Glutamatergic neuron (in vitro differentiated cells): Measurements from ENCODE around the gene LMF1. TPM values are rescaled to one million over a fixed set of nuclear protein-coding genes. Genes with fewer than 3 reads are reported as not detected.

Experiments
- DNase-seq: peaks from one replicate; pipeline ENCODE4 v3.0.0; 2022
- H3K27ac Mint-ChIP-seq: one replicate; pipeline ENCODE4 v1.8.0; 2020; ENCODE audit warnings: mild to moderate bottlenecking, mixed read lengths, inconsistent platforms; ENCODE audit not compliant: unreplicated experiment
- H3K27me3 Mint-ChIP-seq: one replicate; pipeline ENCODE4 v1.8.0; 2020; ENCODE audit warnings: mild to moderate bottlenecking, moderate library complexity, mixed read lengths, inconsistent platforms; ENCODE audit not compliant: unreplicated experiment
- H3K36me3 Mint-ChIP-seq: one replicate; pipeline ENCODE4 v1.8.0; 2020; ENCODE audit warnings: mild to moderate bottlenecking, mixed read lengths, inconsistent platforms; ENCODE audit not compliant: unreplicated experiment
- H3K4me1 Mint-ChIP-seq: one replicate; pipeline ENCODE4 v1.8.0; 2020; ENCODE audit warnings: mild to moderate bottlenecking, low read depth, mixed read lengths, inconsistent platforms; ENCODE audit not compliant: unreplicated experiment
- H3K4me3 Mint-ChIP-seq: one replicate; pipeline ENCODE4 v1.8.0; 2020; ENCODE audit warnings: mild to moderate bottlenecking, mixed read lengths, inconsistent platforms; ENCODE audit not compliant: unreplicated experiment
- H3K9me3 Mint-ChIP-seq: one replicate; pipeline ENCODE4 v1.8.0; 2020; ENCODE audit warnings: mild to moderate bottlenecking, moderate library complexity, mixed read lengths, inconsistent platforms; ENCODE audit not compliant: unreplicated experiment
- CTCF ChIP-seq: fragments of 200-600 bp; sonication (generic); IDR thresholded peaks from one replicate; pipeline ENCODE4 v1.5.0; 2021; ENCODE audit not compliant: partially characterized antibody, unreplicated experiment
- total RNA-seq: library from RNA; stranded (reverse); fragmentation: NEBNext Ultra II Directional; extraction: Animal tissue kit (Norgen Biotek cat#: 25700); gene quantifications from one replicate; pipeline ENCODE4 v1.2.1, GENCODE V29; 2021; ENCODE audit not compliant: unreplicated experiment

The LMF1 gene
- total RNA-seq, 1 donor from 2014 or later: 17.4 TPM

- TF ChIP-seq CTCF: no peak
- Mint-ChIP-seq H3K27me3 (peaks cover 6% of the 10 kb centered on the region), H3K36me3 (no peaks in the 10 kb centered on the region), H3K9me3 (peaks cover 11% of the 10 kb centered on the region), H3K4me1 (peaks cover 13% of the 10 kb centered on the region), H3K27ac (no peak overlapping the region), H3K4me3 (no peak overlapping the region)
- no peak for DNase-seq
Observed at GRCh38 chr16:892536-893255, 78.1 kb downstream of the LMF1 start.

DNA sequence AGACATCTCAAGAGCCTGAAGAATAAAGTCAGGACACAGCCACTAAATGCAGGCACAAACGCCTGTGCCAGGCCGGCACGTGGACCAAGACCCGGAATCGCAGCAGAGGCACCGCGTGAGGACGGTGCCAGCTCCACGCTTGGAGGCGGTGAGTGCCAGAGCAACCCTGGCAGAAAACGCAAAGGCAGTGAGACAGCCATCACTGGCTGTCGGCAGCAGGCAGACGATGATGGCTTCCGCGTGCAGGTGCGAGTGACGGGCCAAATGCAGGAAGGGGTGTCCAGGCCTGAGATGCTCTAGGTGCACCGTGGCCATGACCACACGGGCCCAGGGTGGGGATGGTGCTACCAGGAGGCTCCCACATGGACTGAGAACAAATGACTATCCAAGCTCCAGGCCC is 78.8 kb downstream of the LMF1 start:
- H3K27me3 Mint-ChIP-seq: peaks cover 3% of the 10 kb centered on the region
- no peak overlapping the region for H3K27ac Mint-ChIP-seq
- H3K36me3 Mint-ChIP-seq: no peaks in the 10 kb centered on the region
- peaks cover 11% of the 10 kb centered on the region for H3K9me3 Mint-ChIP-seq
- no peak for TF ChIP-seq CTCF
- no peak overlapping the region for H3K4me3 Mint-ChIP-seq
- DNase-seq: no peak
- peaks cover 12% of the 10 kb centered on the region for H3K4me1 Mint-ChIP-seq

- Mint-ChIP-seq H3K4me3 (no peak overlapping the region), H3K4me1 (peaks cover 5% of the 10 kb centered on the region), H3K36me3 (no peaks in the 10 kb centered on the region), H3K27ac (no peak overlapping the region), H3K9me3 (peaks cover 5% of the 10 kb centered on the region), H3K27me3 (peaks cover 5% of the 10 kb centered on the region)
- no peak for TF ChIP-seq CTCF
- no peak for DNase-seq
Observed at GRCh38 chr16:891353-891740, 79.4 kb downstream of the LMF1 start.

DNA sequence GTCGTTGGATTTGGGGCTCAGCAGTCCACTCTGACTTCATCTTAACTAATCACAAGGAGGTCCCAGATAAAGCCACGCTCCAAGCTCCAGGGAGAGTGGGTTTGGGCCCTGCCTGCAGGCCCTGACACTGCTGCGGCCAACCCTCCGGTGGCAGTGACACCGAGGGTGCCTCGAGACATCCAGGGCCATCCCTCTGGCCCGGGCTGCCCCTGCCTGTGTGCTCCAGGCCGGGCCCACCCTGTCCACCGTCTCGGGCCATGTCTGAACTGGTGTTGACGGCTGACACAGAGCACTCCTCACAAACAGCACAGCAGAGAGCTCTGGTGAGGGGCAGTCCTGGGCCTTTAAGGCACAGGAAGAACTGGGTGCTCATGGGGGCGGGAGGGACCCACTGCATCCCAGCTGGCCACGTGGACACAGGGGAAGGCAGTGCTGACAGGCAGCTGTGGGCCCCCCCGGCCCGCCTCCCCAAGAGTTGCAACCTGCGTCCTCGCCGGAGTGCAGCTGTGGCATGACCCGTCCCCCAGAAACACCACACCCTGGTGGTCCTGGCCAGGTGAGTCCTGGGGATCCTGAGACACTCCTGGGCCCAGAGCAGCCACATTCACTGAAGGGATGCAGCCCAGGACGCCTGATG is 80.0 kb downstream of the LMF1 start:
- TF ChIP-seq CTCF: no peak
- Mint-ChIP-seq H3K27ac (no peak overlapping the region), H3K4me1 (peaks cover 4% of the 10 kb centered on the region), H3K9me3 (peaks cover 3% of the 10 kb centered on the region), H3K36me3 (no peaks in the 10 kb centered on the region), H3K27me3 (peaks cover 5% of the 10 kb centered on the region), H3K4me3 (no peak overlapping the region)
- no peak for DNase-seq

DNA sequence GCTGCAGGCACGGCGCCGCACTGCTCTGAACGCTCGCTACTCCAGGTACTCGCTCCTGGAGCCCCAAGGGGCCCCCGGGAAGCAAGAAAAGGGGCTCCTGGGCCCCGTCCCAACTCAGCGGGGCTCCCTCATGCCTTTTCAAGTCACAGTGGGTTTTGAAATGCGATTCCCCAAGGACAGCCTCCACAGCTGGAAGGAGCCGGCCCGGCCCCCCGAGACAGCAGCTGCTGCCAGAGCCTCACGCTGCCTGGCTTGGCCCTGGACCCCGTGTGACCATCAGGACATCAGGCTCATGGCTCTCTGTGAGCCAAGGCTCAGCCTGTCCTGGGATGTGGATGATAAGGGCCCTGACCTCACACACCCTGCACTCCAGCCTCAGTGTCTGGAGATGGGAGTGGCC is 80.6 kb downstream of the LMF1 start:
- Mint-ChIP-seq H3K27me3 (peaks cover 5% of the 10 kb centered on the region), H3K27ac (no peak overlapping the region), H3K4me1 (peaks cover 4% of the 10 kb centered on the region), H3K4me3 (no peak overlapping the region), H3K36me3 (no peaks in the 10 kb centered on the region), H3K9me3 (peaks cover 3% of the 10 kb centered on the region)
- DNase-seq: peak; percentile 14
- TF ChIP-seq CTCF: no peak
